Stimulated activated CD4-positive, alpha-beta T cell treated with anti-CD3 and anti-CD28 coated beads, TNF-alpha, amount 100 ng/mL, for 4 hours (primary cell): Measurements from ENCODE around the gene GOLT1A.

Experiments
- DNase-seq, 3 experiments: peaks; one replicate each; pipeline ENCODE4 v3.0.0-alpha.2; 2020; ENCODE audit warnings: low read depth in 3 of 3

The GOLT1A gene

GRCh38 chr1:204192589-204193352, 21.0 kb downstream of the GOLT1A start:
- DNase-seq = no peak

- no peak for DNase-seq
These were observed 21.7 kb downstream of the GOLT1A start for GRCh38 chr1:204192046-204192445.

- no peak for DNase-seq
These were observed 22.3 kb downstream of the GOLT1A start for GRCh38 chr1:204191456-204191855.

- DNase-seq = no peak
These were observed 23.3 kb downstream of the GOLT1A start for GRCh38 chr1:204190212-204191211.

GRCh38 chr1:204188959-204189639, 24.7 kb downstream of the GOLT1A start:
- no peak for DNase-seq

- no peak for DNase-seq
These were observed 27.2 kb downstream of the GOLT1A start for GRCh38 chr1:204186597-204186996.

GRCh38 chr1:204181116-204181515, 32.7 kb downstream of the GOLT1A start:
- no peak for DNase-seq

GRCh38 chr1:204180133-204180532, 33.7 kb downstream of the GOLT1A start:
- DNase-seq = no peak

- DNase-seq = no peak
These were observed 35.1 kb downstream of the GOLT1A start for GRCh38 chr1:204178487-204179281.

GRCh38 chr1:204177133-204177532, 36.7 kb downstream of the GOLT1A start:
- DNase-seq = no peak

GRCh38 chr1:204176049-204176448, 37.7 kb downstream of the GOLT1A start:
- DNase-seq = no peak

GRCh38 chr1:204174958-204175357, 38.8 kb downstream of the GOLT1A start:
- no peak for DNase-seq

- DNase-seq = no peak
These were observed 41.3 kb downstream of the GOLT1A start for GRCh38 chr1:204172404-204173029.

- no peak for DNase-seq
These were observed 42.0 kb downstream of the GOLT1A start for GRCh38 chr1:204171751-204172178.

GRCh38 chr1:204170494-204171155, 43.2 kb downstream of the GOLT1A start:
- no peak for DNase-seq

GRCh38 chr1:204169858-204170257, 43.9 kb downstream of the GOLT1A start:
- DNase-seq = no peak

GRCh38 chr1:204167730-204168129, 46.1 kb downstream of the GOLT1A start:
- DNase-seq = no peak

- DNase-seq = no peak
These were observed 47.6 kb downstream of the GOLT1A start, which contains the start of gene REN for GRCh38 chr1:204166219-204166618. Gene REN (minus strand): TSS chr1:204166337. CDS start chr1:204166293, 44 bp downstream.

- peak; percentile 59 to 68 (median 63) for DNase-seq
These were observed 51.2 kb downstream of the GOLT1A start for GRCh38 chr1:204162494-204163074.
